HG03097 (cell line): ENCODE data around the gene NGF.

Experiments used
- ATAC-seq: cut with Tn5 transposase; IDR thresholded peaks from one replicate; pipeline ENCODE4 v1.9.1; 2021; ENCODE audit not compliant: unreplicated experiment, low FRiP score

The NGF gene

GRCh38 chr1:115240297-115240696, 97.8 kb downstream of the NGF start:
- ATAC-seq, result no peak

- no peak for ATAC-seq
These were observed 98.6 kb downstream of the NGF start for GRCh38 chr1:115239426-115239825.

GRCh38 chr1:115239148-115239422, 99.0 kb downstream of the NGF start:
- ATAC-seq, result no peak

- ATAC-seq, result no peak
These were observed 99.5 kb downstream of the NGF start for GRCh38 chr1:115238336-115239147.

- ATAC-seq, result no peak
These were observed 100.5 kb downstream of the NGF start for GRCh38 chr1:115237507-115237906.

GRCh38 chr1:115237023-115237422, 101.0 kb downstream of the NGF start:
- no peak for ATAC-seq
